ENCODE measurements around the gene STX18. TPM values are rescaled to one million over a fixed set of nuclear protein-coding genes. Genes with fewer than 3 reads are reported as not detected.
"Not testable (repeated sequence)": the region's sequence is repeated elsewhere in the genome, so short reads cannot be mapped to it uniquely, and the experiment has no call there.

The STX18 gene
- total RNA-seq, 1 donor from 2014 or later, result 36.7 TPM

DNA sequence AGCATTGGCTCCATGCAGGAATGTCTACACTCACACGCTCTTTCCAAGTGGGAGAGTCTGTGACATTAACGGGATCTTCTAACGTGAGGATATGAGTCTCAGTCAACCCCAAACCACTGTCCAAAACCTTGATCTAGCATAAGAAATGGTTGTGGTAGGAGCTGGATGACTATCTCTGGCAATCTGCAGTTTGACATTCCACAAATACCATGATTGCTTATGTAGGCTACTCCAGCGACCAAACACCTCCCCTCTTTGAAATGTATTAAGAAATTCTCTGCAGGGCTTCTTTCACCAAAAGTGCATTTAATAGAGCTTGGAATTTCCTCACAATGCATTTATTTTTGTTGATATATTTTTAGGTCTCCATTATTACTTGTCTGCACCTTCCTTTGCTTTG is 14.1 kb upstream of the STX18 start:
- Mint-ChIP-seq H3K4me1 (no peaks in the 10 kb centered on the region), H3K4me3 (no peak overlapping the region), H3K27me3 (ENCODE audit: low read depth) (no peaks in the 10 kb centered on the region), H3K36me3 (ENCODE audit: low read depth) (peaks cover 18% of the 10 kb centered on the region), H3K27ac (ENCODE audit: unreplicated experiment) (no peak overlapping the region), H3K9me3 (no peaks in the 10 kb centered on the region)
- no peak for DNase-seq (ENCODE audit: low read depth, low spot score)
- TF ChIP-seq, protein P1, sequence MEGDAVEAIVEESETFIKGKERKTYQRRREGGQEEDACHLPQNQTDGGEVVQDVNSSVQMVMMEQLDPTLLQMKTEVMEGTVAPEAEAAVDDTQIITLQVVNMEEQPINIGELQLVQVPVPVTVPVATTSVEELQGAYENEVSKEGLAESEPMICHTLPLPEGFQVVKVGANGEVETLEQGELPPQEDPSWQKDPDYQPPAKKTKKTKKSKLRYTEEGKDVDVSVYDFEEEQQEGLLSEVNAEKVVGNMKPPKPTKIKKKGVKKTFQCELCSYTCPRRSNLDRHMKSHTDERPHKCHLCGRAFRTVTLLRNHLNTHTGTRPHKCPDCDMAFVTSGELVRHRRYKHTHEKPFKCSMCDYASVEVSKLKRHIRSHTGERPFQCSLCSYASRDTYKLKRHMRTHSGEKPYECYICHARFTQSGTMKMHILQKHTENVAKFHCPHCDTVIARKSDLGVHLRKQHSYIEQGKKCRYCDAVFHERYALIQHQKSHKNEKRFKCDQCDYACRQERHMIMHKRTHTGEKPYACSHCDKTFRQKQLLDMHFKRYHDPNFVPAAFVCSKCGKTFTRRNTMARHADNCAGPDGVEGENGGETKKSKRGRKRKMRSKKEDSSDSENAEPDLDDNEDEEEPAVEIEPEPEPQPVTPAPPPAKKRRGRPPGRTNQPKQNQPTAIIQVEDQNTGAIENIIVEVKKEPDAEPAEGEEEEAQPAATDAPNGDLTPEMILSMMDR (conservative IDR thresholded peaks at IDR 0.05), result no peak

DNA sequence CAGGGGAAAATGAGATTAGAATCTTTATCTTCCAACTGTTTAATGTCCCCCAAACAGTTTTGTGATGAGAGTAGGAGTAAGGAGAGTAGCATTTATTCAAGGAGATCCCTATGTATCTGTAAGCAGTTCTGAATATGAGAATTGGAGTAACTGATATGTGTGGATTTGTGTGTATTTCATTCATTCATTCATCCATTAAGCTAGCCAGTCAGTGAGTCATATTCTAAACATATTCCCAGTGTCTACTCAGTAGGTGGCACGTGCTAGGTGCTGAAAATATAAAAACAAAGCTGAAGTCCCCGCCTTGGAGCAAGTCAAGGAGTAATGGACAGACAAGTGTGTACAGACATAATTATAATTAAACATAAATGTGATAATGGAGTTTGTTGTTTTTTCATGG is 12.4 kb upstream of the STX18 start:
- no peak overlapping the region for H3K4me3 Mint-ChIP-seq
- no peaks in the 10 kb centered on the region for H3K27me3 Mint-ChIP-seq (ENCODE audit: low read depth)
- peaks cover 24% of the 10 kb centered on the region for H3K36me3 Mint-ChIP-seq (ENCODE audit: low read depth)

DNA sequence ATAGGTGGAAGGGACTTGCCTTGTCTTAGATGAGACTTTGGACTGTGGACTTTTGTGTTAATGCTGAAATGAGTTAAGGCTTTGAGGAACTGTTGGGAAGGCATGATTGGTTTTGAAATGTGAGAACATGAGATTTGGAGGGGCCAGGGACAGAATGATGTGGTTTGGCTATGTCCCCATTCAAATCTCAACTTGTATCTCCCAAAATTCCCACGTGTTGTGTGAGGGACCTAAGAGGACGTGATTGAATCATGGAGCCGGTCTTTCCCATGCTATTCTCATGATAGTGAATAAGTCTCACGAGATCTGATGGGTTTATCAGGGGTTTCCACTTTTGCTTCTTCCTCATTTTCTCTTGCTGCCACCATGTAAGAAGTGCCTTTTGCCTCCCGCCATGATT is 10.2 kb upstream of the STX18 start:
- peaks cover 24% of the 10 kb centered on the region for H3K36me3 Mint-ChIP-seq (ENCODE audit: low read depth)
- not testable (repeated sequence) for H3K4me3 Mint-ChIP-seq; H3K27me3 Mint-ChIP-seq (ENCODE audit: low read depth); H3K9me3 Mint-ChIP-seq; H3K4me1 Mint-ChIP-seq; H3K27ac Mint-ChIP-seq (ENCODE audit: unreplicated experiment); DNase-seq (ENCODE audit: low read depth, low spot score)

More for the DNA sequence above, 12.4 kb upstream of the STX18 start:
- Mint-ChIP-seq H3K9me3 (no peaks in the 10 kb centered on the region), H3K4me1 (no peaks in the 10 kb centered on the region), H3K27ac (ENCODE audit: unreplicated experiment) (no peak overlapping the region)
- TF ChIP-seq, protein P1 (conservative IDR thresholded peaks at IDR 0.05), result no peak
- DNase-seq (ENCODE audit: low read depth, low spot score), result no peak

DNA sequence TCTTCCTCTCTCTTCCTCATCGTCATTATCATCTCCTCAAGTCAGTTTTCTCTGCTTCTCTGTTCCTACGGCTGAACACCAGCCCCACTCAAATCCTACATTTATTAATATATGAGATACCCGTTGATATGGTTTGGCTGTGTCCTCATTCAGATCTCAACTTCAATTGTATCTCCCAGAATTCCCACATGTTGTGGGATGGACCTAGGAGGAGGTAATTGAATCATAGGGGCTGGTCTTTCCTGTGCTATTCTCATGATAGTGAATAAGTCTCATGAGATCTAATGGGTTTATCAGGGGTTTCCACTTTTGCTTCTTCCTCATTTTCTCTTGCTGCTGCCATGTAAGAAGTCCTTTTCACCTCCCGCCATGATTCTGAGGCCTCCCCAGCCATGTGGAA is 8.3 kb upstream of the STX18 start:
- H3K4me3 Mint-ChIP-seq; DNase-seq (ENCODE audit: low read depth, low spot score); H3K4me1 Mint-ChIP-seq; H3K9me3 Mint-ChIP-seq; H3K27ac Mint-ChIP-seq (ENCODE audit: unreplicated experiment); H3K27me3 Mint-ChIP-seq (ENCODE audit: low read depth): not testable (repeated sequence)
- H3K36me3 Mint-ChIP-seq (ENCODE audit: low read depth), result peaks cover 19% of the 10 kb centered on the region

DNA sequence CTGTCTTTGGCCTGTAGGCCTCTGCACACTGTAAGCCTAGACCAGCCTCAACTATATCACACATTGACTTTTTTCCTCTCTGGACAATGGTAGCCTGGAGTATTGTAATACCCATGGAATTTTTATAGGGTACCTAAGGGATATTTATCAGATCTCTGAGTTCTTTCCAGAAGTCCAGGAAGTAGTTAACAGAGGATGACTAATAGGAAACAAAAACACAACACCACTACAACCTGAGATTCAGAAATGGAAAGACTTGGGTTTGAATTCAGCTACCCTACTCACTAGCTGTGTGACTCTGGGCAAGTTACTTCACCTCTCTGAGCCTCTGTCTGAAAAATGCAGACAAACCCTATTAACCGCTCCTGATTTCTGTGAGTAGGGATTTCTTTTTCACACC is 7.7 kb upstream of the STX18 start:
- Mint-ChIP-seq H3K4me3 (no peak overlapping the region), H3K36me3 (ENCODE audit: low read depth) (peaks cover 15% of the 10 kb centered on the region), H3K27me3 (ENCODE audit: low read depth) (no peaks in the 10 kb centered on the region), H3K27ac (ENCODE audit: unreplicated experiment) (no peak overlapping the region), H3K9me3 (no peaks in the 10 kb centered on the region), H3K4me1 (no peaks in the 10 kb centered on the region)
- no peak for DNase-seq (ENCODE audit: low read depth, low spot score)
- TF ChIP-seq, protein P1 (conservative IDR thresholded peaks at IDR 0.05), result no peak

DNA sequence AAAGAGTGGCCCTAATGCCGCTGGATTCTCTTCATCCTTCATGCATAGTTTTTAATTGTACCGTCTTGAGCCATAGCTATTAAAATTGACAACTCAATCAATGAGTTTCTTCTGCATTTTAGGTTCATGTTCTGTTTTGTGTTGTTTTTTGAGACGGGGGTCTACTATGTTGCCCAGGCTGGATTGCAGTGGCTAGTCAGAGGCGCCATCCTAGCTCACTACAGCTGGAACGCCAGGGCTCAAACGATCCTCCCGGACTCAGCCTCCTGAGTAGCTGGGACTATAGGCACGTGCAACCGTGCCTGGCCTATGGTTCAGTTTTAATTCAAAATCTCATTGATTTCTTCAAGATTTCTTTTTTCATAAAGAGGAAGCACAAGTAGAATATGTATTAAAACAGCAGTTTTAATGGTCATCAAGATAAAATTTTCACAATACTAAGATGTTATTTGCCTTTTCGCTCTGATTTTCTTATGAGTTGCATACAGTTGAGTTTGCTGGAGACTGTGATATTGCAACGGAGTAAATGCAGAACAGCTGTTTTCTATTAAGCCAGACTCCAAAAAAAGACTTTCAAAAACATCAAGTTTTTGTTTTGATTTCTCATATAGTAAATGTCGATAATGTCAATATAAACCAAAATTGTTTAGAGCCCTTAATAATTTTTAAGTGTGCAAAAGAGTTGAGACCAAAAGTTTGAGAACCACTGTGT is 1.1 kb upstream of the STX18 start:
- H3K4me3 Mint-ChIP-seq, result peak overlapping the region; percentile 98
- no peak overlapping the region for H3K27ac Mint-ChIP-seq (ENCODE audit: unreplicated experiment)
- H3K9me3 Mint-ChIP-seq, result no peaks in the 10 kb centered on the region

More for the DNA sequence above, 1.1 kb upstream of the STX18 start:
- Mint-ChIP-seq H3K4me1 (peaks cover 33% of the 10 kb centered on the region), H3K27me3 (ENCODE audit: low read depth) (no peaks in the 10 kb centered on the region), H3K36me3 (ENCODE audit: low read depth) (no peaks in the 10 kb centered on the region)
- no peak for DNase-seq (ENCODE audit: low read depth, low spot score)
- TF ChIP-seq, protein P1 (conservative IDR thresholded peaks at IDR 0.05), result no peak

All from neural crest cell (in vitro differentiated cells).